Naive B cell (primary cell): ENCODE measurements around the gene SLC49A3. TPM values are rescaled to one million over a fixed set of nuclear protein-coding genes. Genes with fewer than 3 reads are reported as not detected.
A peak's percentile ranks its signal among the peaks of the same experiment; 100 is the strongest.

Source experiments
- ATAC-seq, 2 donors: fragments of 150-1000 bp; cut with Tn5 transposase; 2 replicates each; pipeline ENCODE4 v1.10.0; 2021; ENCODE audit warnings: low read depth in 2 of 2, mild to moderate bottlenecking in 2 of 2, moderate library complexity in 2 of 2
- DNase-seq: peaks from one replicate; pipeline ENCODE4 v3.0.0; 2022
- H3K27ac Mint-ChIP-seq, 6 donors: one replicate each; pipeline ENCODE4 v1.8.0; 2020 to 2022; ENCODE audit warnings: mild to moderate bottlenecking in 6 of 6, mixed read lengths in 6 of 6, moderate library complexity in 5 of 6, inconsistent platforms in 2 of 6
- H3K27me3 Mint-ChIP-seq, 3 donors: one replicate each; pipeline ENCODE4 v1.8.0; 2021 to 2022; ENCODE audit warnings: mixed read lengths in 3 of 3, mild to moderate bottlenecking in 1 of 3
- H3K36me3 Mint-ChIP-seq, 2 donors: one replicate each; pipeline ENCODE4 v1.8.0; 2020 to 2022; ENCODE audit warnings: mixed read lengths in 2 of 2, inconsistent platforms in 1 of 2, mild to moderate bottlenecking in 1 of 2
- H3K4me1 Mint-ChIP-seq, 3 donors: one replicate each; pipeline ENCODE4 v1.8.0; 2020 to 2022; ENCODE audit warnings: mixed read lengths in 3 of 3, inconsistent platforms in 1 of 3, mild to moderate bottlenecking in 1 of 3, moderate library complexity in 1 of 3
- H3K4me3 Mint-ChIP-seq, 8 donors: one replicate each; pipeline ENCODE4 v1.8.0; 2020 to 2022; ENCODE audit warnings: mild to moderate bottlenecking in 8 of 8, mixed read lengths in 8 of 8, moderate library complexity in 8 of 8, inconsistent platforms in 2 of 8
- H3K9me3 Mint-ChIP-seq, 7 donors: one replicate each; pipeline ENCODE4 v1.8.0; 2020 to 2022; ENCODE audit warnings: mixed read lengths in 7 of 7, mild to moderate bottlenecking in 5 of 7, inconsistent platforms in 2 of 7, moderate library complexity in 1 of 7
- polyA plus RNA-seq, 6 donors: library from polyadenylated mRNA; unstranded; fragments of 300-500 nt; fragmentation: Illumina TruSeq; gene quantifications; one replicate each; pipeline ENCODE4 v1.2.3, GENCODE V29; 2021; ENCODE audit warnings: low read depth in 6 of 6

The SLC49A3 gene
- polyA plus RNA-seq, 6 donors from 2014 or later = 0.22 to 0.54 (median 0.43) TPM; not detected in 3

DNA sequence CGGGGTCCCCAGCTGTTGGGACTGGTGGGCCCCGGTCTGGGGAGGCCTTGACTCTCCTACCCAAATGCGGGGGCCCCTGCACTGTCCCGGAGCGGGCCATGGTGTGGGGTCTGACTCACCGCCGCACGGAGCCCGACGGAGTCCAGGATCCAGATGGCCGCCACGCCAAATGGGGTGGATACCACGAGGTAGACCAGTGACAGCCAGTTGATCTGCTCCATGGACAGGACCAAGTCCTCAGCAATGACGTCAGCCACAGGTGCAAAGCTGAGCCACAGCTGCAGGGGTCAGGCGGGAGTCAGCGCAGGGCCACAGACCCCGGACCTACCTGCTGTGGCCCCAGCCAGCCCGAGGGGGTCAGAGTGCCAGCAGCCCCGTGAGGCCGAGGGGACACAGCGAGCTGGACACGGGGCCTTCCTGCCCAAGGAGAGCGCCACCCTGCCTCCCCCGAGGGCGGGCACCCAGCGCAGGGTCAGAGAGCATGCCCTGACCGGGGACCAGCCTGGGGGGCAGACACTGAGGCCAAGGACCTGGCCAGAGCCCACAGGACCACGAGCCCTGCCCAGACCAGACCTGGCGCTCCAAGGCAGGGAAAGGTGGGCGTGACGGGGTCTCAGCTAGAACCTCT lies 2.4 kb downstream of the SLC49A3 start:
- H3K27me3 Mint-ChIP-seq = peaks cover 0 to 28% (median 16%) of the 10 kb centered on the region in 3 donors
- no peak overlapping the region for H3K4me3 Mint-ChIP-seq
- ATAC-seq (no peak), DNase-seq (no peak)
- H3K4me1 Mint-ChIP-seq = peaks cover 7 to 12% (median 8%) of the 10 kb centered on the region in 3 donors
- H3K27ac Mint-ChIP-seq = no peak overlapping the region
- no peaks in the 10 kb centered on the region for H3K36me3 Mint-ChIP-seq
- no peaks in the 10 kb centered on the region for H3K9me3 Mint-ChIP-seq

DNA sequence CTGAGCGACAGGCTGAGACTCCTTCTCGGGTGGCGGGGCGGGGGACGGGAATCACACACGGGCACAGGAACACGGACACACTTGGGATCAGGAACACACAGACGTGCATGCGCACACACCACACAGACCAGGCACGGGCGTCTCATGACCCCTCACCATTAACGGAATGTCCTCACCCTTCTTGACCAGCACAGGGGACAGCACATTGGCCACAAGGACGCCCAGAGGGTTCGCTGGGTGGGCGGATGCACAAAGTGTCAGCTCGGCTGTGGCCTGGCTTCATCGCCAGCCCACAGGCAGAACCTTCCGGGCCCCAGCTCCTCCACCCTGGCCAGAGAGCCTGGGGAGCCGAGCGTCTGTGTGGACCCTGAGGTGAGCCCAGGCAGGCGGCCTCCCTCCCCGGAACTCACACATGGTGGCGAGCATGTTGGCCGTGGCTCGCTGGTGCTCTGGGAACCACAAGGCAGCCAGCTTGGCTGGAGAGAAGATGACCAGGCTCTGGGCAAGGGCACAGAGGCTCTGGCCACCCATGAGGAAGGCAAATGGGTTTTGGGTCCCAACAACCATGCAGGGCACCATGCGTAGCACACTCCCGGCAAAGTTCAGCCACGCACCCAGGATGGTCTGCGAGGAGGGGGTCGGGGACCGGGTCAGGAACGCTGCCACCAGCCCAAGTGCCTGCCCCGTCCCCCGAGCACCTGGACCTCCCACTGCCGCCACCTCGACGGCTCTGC lies 3.1 kb downstream of the SLC49A3 start:
- DNase-seq (no peak), ATAC-seq (no peak)
- H3K4me3 Mint-ChIP-seq = no peak overlapping the region
- peaks cover 0 to 28% (median 16%) of the 10 kb centered on the region in 3 donors for H3K27me3 Mint-ChIP-seq
- H3K9me3 Mint-ChIP-seq = no peaks in the 10 kb centered on the region
- peaks cover 7 to 12% (median 8%) of the 10 kb centered on the region in 3 donors for H3K4me1 Mint-ChIP-seq
- no peaks in the 10 kb centered on the region for H3K36me3 Mint-ChIP-seq
- H3K27ac Mint-ChIP-seq = no peak overlapping the region

DNA sequence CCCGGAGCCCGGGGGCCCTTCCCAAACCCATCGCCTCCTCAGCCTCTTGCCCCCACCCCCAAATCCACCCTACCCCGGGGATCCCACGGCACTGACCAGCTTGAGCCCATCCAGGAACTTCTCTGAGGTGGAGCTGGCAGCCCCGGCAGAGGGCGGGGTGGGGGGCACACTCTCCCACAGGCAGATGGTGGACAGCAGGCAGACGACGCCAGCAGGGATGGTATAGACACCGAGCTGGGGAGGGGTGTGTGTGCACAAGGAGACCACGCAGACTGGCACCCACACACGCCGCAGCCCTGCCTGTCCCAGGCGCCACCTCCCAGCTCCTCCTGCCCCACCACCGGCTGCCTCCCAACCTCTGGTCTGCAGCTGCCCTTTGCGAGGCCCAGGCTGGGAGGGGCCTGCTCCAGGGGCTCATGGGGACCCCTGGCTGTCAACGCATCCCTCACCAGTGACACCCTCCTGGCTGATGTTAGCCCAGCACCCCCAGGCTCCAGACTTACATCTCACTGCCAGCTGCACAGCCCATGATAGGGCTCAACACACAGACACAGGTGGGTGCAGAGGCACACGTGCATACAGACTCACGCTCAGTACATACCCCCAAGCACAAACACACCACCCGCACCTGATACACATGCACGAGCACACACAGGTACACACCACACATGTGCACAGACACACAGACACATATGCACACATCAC lies 4.2 kb downstream of the SLC49A3 start:
- ATAC-seq = no peak
- DNase-seq = no peak
- peak overlapping the region in 1 of 6 donors; percentile 71 for H3K27ac Mint-ChIP-seq
- H3K27me3 Mint-ChIP-seq = peaks cover 0 to 25% (median 8%) of the 10 kb centered on the region in 3 donors
- no peaks in the 10 kb centered on the region for H3K36me3 Mint-ChIP-seq
- peak overlapping the region in 2 of 8 donors; percentile 9 to 62 for H3K4me3 Mint-ChIP-seq
- H3K4me1 Mint-ChIP-seq = peaks cover 8 to 12% (median 8%) of the 10 kb centered on the region in 3 donors
- H3K9me3 Mint-ChIP-seq = no peaks in the 10 kb centered on the region

DNA sequence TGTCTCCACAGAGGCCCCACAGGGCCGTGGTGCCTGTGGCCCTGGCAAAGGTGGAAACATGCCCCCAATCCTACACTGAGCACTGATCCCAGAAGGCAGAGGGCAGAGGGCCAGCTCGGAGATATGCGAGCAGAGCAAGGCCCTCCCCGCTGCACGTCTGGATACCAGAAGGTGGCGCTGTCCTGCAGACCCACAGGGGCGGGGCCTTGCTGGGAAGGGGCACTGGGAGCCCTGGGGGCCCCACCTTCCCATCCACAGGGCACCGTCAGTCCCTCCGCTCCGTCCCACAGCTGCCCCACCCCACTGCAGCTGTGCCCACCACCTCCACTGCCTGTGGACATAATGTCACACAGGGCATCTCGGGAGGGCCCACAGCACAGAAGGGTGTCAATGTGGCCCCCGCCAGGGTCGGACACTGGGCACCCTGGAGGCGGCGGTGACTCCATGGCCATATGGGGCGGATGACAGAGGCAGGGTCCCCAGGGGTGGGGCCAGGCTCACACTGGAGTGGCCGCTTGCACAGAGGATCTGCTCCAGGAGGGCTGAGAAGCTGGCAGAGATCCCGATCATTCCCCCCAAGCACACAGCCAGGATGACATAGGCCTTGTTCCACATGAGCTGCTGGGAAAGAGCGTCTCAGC lies 4.8 kb downstream of the SLC49A3 start:
- Mint-ChIP-seq H3K27ac (no peak overlapping the region), H3K27me3 (peaks cover 0 to 26% (median 8%) of the 10 kb centered on the region in 3 donors), H3K4me1 (peaks cover 6 to 12% (median 8%) of the 10 kb centered on the region in 3 donors), H3K4me3 (no peak overlapping the region), H3K9me3 (no peaks in the 10 kb centered on the region), H3K36me3 (no peaks in the 10 kb centered on the region)
- DNase-seq (no peak), ATAC-seq (peak; percentile 15 to 20)

DNA sequence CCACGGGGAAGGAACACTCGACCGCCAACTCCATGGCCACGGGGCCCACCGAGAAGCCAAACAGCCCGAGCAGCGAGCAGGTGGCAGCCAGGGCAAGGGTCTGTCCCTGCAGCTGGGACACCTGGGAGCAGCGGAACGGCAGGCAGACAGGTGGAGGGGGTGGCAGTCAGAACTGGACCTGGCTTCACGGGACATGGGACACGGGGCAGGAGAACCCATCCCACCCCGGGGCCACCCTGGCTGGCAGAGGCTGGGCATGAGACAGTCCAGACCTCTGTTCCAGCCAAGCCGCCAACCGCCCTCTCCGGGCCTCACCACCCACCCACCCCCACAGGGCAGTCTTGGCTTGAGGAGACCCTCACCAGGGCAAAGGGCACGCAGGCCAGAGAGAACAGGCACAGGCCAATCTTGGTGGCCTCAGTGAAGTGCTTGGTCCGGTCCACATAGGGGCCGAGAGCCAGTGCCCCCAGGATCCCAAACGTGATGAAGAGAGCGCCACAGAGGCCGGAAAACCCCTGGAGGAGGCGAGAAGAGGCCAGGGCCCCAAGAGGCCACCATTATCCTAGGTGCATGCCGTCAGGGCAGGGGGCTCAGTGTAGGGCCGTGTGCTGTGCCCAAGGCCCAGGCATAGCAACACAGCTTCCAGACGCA lies 5.6 kb downstream of the SLC49A3 start:
- ATAC-seq (peak in 1 of 2 donors; percentile 11), DNase-seq (no peak)
- H3K36me3 Mint-ChIP-seq = no peaks in the 10 kb centered on the region
- no peaks in the 10 kb centered on the region for H3K9me3 Mint-ChIP-seq
- H3K4me3 Mint-ChIP-seq = peak overlapping the region in 1 of 8 donors; percentile 41
- H3K27me3 Mint-ChIP-seq = peaks cover 0 to 26% (median 8%) of the 10 kb centered on the region in 3 donors
- H3K27ac Mint-ChIP-seq = no peak overlapping the region
- H3K4me1 Mint-ChIP-seq = peaks cover 6 to 12% (median 8%) of the 10 kb centered on the region in 3 donors

DNA sequence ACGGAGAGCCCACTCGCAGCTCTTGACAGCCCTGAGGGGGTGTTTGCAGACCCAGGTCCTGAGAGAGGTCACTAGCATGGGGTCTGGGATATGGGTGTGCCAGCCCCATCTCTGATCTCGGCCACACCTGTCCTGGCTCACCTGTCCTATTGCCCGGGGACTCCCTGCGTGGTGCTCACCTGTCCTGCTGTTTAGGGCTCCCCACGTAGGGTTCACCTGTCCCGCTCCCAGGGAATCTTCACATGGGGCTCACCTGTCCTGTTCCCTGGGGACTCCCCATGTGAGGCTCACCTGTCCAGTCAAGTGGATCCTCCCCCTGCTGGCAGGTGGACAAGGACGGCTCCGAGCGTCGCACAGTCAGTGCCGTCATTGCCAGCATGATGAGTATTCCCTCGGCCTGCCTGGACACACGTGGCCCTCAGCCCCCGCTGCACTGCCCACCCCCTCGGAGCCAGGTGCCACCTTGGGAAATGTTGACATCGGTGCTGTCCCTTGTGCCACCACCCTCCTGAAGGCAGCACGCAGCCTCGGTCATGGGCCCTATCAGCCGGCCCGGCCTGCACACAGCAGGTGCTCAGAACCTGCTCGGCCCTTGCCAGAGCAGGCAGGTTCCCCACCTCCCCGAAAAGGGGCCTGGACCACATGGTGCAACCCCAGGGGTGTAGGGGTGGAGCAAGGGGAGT lies 6.3 kb downstream of the SLC49A3 start:
- ATAC-seq (no peak), DNase-seq (no peak)
- peaks cover 1 to 10% (median 3%) of the 10 kb centered on the region in 3 donors for H3K4me1 Mint-ChIP-seq
- H3K36me3 Mint-ChIP-seq = no peaks in the 10 kb centered on the region
- peak overlapping the region in 7 of 8 donors; percentile 15 to 81 (median 38) for H3K4me3 Mint-ChIP-seq
- H3K27ac Mint-ChIP-seq = peak overlapping the region in 1 of 6 donors; percentile 71
- no peaks in the 10 kb centered on the region for H3K9me3 Mint-ChIP-seq
- peaks cover 0 to 19% (median 4%) of the 10 kb centered on the region in 3 donors for H3K27me3 Mint-ChIP-seq

DNA sequence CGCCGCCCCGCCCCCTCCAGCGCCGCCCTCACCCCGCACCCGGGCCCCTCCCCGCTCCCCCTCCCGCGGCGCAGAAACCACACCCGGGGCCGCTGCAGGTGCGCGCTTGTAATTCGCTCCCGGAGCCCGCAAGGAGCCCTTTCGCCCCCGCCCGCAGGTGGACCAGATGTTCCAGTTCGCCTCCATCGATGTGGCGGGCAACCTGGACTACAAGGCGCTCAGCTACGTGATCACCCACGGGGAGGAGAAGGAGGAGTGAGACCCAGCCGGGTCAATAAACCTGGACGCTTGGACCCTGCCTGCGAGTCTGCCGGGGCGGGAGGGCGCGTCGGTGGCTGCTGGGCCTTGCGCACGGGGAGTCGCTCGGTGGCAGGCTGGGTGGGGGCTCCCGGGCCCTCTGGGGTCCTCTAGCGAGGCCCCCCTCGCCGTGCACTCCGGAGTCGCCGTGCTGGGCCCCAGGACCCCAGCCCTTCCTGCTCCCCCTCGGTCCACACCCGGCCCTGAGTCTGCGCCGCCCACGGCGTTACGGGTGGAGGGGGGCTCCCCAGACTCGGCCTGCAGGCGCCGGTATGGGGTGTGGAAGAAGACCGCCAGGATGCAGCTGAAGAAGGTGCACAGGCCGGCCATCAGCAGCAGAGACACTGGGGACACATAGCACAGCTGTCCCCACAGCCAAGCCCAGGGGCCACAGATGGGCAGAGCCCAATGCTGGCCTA lies 7.1 kb downstream of the SLC49A3 start:
- Mint-ChIP-seq H3K27me3 (peaks cover 0 to 14% (median 0%) of the 10 kb centered on the region in 3 donors), H3K9me3 (no peaks in the 10 kb centered on the region), H3K27ac (no peak overlapping the region), H3K36me3 (no peaks in the 10 kb centered on the region), H3K4me1 (peaks cover 0 to 8% (median 2%) of the 10 kb centered on the region in 3 donors), H3K4me3 (peak overlapping the region in 2 of 8 donors; percentile 56 to 69)
- ATAC-seq (peak; percentile 10 to 42), DNase-seq (no peak)

DNA sequence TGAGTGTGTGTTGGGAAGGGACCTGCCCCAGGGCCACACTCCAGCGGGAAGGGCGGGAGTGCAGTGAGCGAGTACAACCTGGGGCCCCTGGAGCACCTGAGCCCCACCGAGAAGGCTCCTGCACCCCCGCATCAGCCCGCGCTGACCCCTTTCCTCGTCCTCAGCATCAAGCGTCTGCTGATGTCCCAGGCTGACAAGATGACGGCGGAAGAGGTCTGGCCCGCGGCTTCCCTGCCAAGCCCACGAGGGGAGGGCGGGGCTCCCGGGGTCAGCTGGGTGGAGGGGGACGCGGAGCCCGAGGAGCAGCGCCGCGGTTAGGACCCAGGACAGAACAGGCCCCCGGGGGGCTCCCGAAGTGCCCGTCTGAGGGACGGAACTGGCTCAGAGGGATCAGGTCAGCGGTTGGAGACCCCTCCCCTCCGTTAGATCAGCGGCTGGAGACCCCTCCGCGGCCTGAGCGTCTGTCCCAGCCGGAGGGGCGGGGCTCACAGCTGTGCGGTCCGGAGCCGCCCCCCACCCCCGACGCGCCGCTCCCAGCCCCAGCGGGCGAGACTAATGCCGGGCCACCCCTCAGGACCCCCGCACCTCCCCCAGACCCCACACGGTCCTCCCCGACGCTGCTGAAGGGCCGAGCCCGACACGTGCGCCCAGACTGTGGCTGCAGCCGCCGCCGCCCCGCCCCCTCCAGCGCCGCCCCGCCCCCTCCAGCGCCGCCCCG lies 7.9 kb downstream of the SLC49A3 start:
- Mint-ChIP-seq H3K4me3 (peak overlapping the region; percentile 47 to 83 (median 70)), H3K36me3 (no peaks in the 10 kb centered on the region), H3K4me1 (peaks cover 4 to 8% (median 5%) of the 10 kb centered on the region in 3 donors), H3K9me3 (no peaks in the 10 kb centered on the region), H3K27me3 (peaks cover 0 to 14% (median 0%) of the 10 kb centered on the region in 3 donors), H3K27ac (peak overlapping the region in 3 of 6 donors; percentile 11 to 80 (median 39))
- DNase-seq (peak; percentile 49), ATAC-seq (peak; percentile 58 to 60)

DNA sequence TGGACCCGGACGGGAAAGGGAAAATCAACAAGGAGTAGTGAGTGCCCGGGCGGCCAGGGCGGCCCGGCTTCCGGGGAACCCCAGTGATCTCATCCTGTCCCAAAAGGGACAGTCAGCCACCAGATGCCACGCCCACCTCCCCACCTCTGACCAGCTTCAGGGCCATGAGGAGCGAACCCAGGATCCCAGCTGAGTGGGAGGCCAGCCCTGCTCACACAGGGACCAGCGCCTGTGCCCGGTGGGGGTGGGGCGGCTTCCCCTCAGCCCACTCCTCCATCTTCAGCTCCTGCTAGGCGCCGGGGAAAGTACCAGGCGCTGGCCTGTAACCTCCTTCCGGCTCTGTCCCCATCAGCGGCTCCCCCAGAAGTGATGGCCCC lies 8.4 kb downstream of the SLC49A3 start:
- Mint-ChIP-seq H3K4me3 (peak overlapping the region; percentile 47 to 83 (median 70)), H3K36me3 (no peaks in the 10 kb centered on the region), H3K27me3 (peaks cover 0 to 14% (median 0%) of the 10 kb centered on the region in 3 donors), H3K9me3 (no peaks in the 10 kb centered on the region), H3K4me1 (peaks cover 5 to 10% (median 8%) of the 10 kb centered on the region in 3 donors), H3K27ac (peak overlapping the region in 3 of 6 donors; percentile 39 to 80 (median 42))
- DNase-seq = no peak
- ATAC-seq = peak; percentile 11 to 18

DNA sequence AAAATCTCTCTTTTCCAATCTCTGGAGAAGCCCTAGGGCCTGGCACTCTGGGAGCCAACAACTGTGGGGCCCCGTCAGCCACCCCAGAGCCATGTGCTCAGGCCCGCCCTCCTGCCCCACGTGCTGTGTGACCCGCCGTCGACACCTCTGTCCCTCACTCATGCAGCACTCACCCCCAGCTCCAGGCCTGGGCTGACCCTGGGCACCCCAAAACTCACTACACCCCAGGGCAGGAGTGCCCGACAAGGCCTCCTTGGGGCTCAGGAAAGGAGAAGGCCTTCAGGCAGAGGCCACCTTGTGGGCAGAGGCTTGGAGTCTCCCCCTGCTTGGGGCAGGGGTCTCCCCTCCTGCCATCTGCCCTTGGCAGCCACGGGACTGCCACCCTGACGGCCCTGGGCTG lies 8.9 kb downstream of the SLC49A3 start:
- Mint-ChIP-seq H3K27me3 (peaks cover 0 to 10% (median 0%) of the 10 kb centered on the region in 3 donors), H3K4me3 (peak overlapping the region in 6 of 8 donors; percentile 36 to 83 (median 70)), H3K4me1 (peaks cover 10 to 12% (median 10%) of the 10 kb centered on the region in 3 donors), H3K27ac (peak overlapping the region in 2 of 6 donors; percentile 42 to 84), H3K36me3 (no peaks in the 10 kb centered on the region), H3K9me3 (no peaks in the 10 kb centered on the region)
- DNase-seq (no peak), ATAC-seq (no peak)

DNA sequence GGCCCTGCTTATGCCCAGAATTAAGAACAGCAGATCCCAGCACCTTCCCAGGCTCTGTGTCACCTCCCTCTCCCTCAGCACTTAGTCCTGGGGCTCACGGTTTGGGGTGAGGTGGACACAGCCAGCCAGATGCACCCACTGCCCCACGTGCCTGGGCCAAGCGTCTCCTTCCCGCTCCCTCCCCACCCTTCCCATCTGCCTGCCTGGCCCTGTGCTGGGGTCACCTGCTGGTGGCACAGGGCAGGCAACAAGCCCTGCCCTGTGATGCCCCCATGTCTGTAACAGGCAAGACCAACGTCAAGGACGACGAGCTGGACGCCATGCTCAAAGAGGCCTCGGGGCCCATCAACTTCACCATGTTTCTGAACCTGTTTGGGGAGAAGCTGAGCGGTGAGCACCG lies 9.3 kb downstream of the SLC49A3 start:
- H3K27ac Mint-ChIP-seq = peak overlapping the region in 1 of 6 donors; percentile 42
- ATAC-seq (no peak), DNase-seq (no peak)
- H3K4me1 Mint-ChIP-seq = peaks cover 10 to 12% (median 12%) of the 10 kb centered on the region in 3 donors
- peak overlapping the region in 3 of 8 donors; percentile 37 to 70 (median 44) for H3K4me3 Mint-ChIP-seq
- no peaks in the 10 kb centered on the region for H3K9me3 Mint-ChIP-seq
- no peaks in the 10 kb centered on the region for H3K36me3 Mint-ChIP-seq
- peaks cover 0 to 8% (median 0%) of the 10 kb centered on the region in 3 donors for H3K27me3 Mint-ChIP-seq
